B cell (primary cell): ENCODE measurements around the gene TSC22D1. TPM values are rescaled to one million over a fixed set of nuclear protein-coding genes. Genes with fewer than 3 reads are reported as not detected.

Experiments used
- ATAC-seq: fragments of 200-7000 bp; cut with Tn5 transposase; one replicate; pipeline ENCODE4 v1.10.0; 2021; ENCODE audit warnings: low read depth, mild to moderate bottlenecking, moderate number of reproducible peaks, moderate library complexity
- CTCF ChIA-PET: fragments of 350-600 bp; sonication (Branson Sonifier 250); formaldehyde crosslinking; loops from one replicate; lab custom pipeline; 2021; ENCODE audit warnings: antibody characterized with exemption, inconsistent platforms; lab: Charles Lee
- POLR2A ChIA-PET: fragments of 350-600 bp; sonication (Branson Sonifier 250); formaldehyde crosslinking; loops from one replicate; lab custom pipeline; 2021; ENCODE audit warnings: antibody characterized with exemption; lab: Charles Lee
- DNase-seq: peaks from one replicate; pipeline ENCODE4 v3.0.0; 2013
- H2AFZ ChIP-seq: 2 replicates; pipeline ENCODE4 v1.6.1; 2012; ENCODE audit warnings: mild to moderate bottlenecking, low read depth, low read length; ENCODE audit not compliant: insufficient read depth, poor library complexity, severe bottlenecking
- H3K27ac ChIP-seq, 2 donors: 1 replicate in 1 of 2; 2 replicates in 1 of 2; pipeline ENCODE4 v1.5.1; 2012 to 2013; ENCODE audit warnings: low read length in 2 of 2, mild to moderate bottlenecking in 2 of 2, moderate library complexity in 1 of 2
- H3K27me3 ChIP-seq, 4 experiments: fragments of 200-600 bp in 1 of 4; sonication (generic) in 1 of 4; replicated peaks in 1 of 4; 1 replicate in 2 of 4; 2 replicates in 2 of 4; pipeline versions ENCODE4 v1.6.1 to v1.7.0; 2013 to 2016; ENCODE audit warnings: low read length in 3 of 4, mild to moderate bottlenecking in 2 of 4, mixed read lengths in 1 of 4, moderate library complexity in 1 of 4; ENCODE audit not compliant: insufficient read depth in 4 of 4, control insufficient read depth in 3 of 4; ENCODE audit errors: control extremely low read depth in 1 of 4
- H3K36me3 ChIP-seq, 2 experiments: replicated peaks in 1 of 2; 1 replicate in 1 of 2; 2 replicates in 1 of 2; pipeline versions ENCODE4 v1.6.1 to v1.7.1; 2013; ENCODE audit warnings: low read length in 1 of 2; ENCODE audit not compliant: insufficient read depth in 2 of 2, control insufficient read depth in 1 of 2; ENCODE audit errors: control extremely low read depth in 1 of 2, extremely low read depth in 1 of 2
- H3K4me1 ChIP-seq, 2 donors: fragments of 200-600 bp in 1 of 2; sonication (generic) in 1 of 2; 1 replicate in 1 of 2; 2 replicates in 1 of 2; pipeline versions ENCODE4 v1.5.1 to v1.6.1; 2013 to 2017; ENCODE audit warnings: low read length in 2 of 2; ENCODE audit not compliant: control insufficient read depth in 2 of 2, insufficient read depth in 2 of 2
- H3K4me2 ChIP-seq: replicated peaks from 2 replicates; pipeline ENCODE3; 2012; ENCODE audit warnings: mild to moderate bottlenecking, low read depth, low read length; ENCODE audit not compliant: poor library complexity, severe bottlenecking
- H3K4me3 ChIP-seq, 5 experiments: fragments of 200-600 bp in 1 of 5; sonication (generic) in 1 of 5; 1 replicate in 3 of 5; 2 replicates in 2 of 5; pipeline versions ENCODE4 v1.5.1 to v1.7.0; 2011 to 2016; ENCODE audit warnings: low read length in 4 of 5, mild to moderate bottlenecking in 4 of 5, low read depth in 2 of 5, control low read depth in 1 of 5, moderate library complexity in 1 of 5; ENCODE audit not compliant: insufficient read depth in 1 of 5; ENCODE audit errors: control extremely low read depth in 1 of 5, extremely low read depth in 1 of 5
- H3K79me2 ChIP-seq: fragments of 200-600 bp; sonication (generic); one replicate; pipeline ENCODE4 v1.6.0; 2016; ENCODE audit warnings: low read length; ENCODE audit not compliant: control insufficient read depth, insufficient read depth
- H3K9ac ChIP-seq: fragments of 200-600 bp; sonication (generic); 2 replicates; pipeline ENCODE4 v1.6.1; 2017; ENCODE audit warnings: mild to moderate bottlenecking, low read length, moderate library complexity
- H3K9me3 ChIP-seq, 3 donors: one replicate each; pipeline versions ENCODE4 v1.6.1 to v1.7.1; 2013; ENCODE audit warnings: low read length in 2 of 3; ENCODE audit not compliant: control insufficient read depth in 2 of 3, insufficient read depth in 1 of 3; ENCODE audit errors: control extremely low read depth in 1 of 3
- H4K20me1 ChIP-seq: 2 replicates; pipeline ENCODE4 v1.6.0; 2012; ENCODE audit warnings: mild to moderate bottlenecking, low read length; ENCODE audit not compliant: insufficient read depth, control insufficient read depth, poor library complexity, severe bottlenecking
- H3K27ac Mint-ChIP-seq: one replicate; pipeline ENCODE4 v1.8.0; 2021; ENCODE audit warnings: mixed read lengths
- H3K27me3 Mint-ChIP-seq: one replicate; pipeline ENCODE4 v1.8.0; 2021; ENCODE audit warnings: mixed read lengths
- H3K4me1 Mint-ChIP-seq: one replicate; pipeline ENCODE4 v1.8.0; 2021; ENCODE audit warnings: mixed read lengths
- H3K4me3 Mint-ChIP-seq: one replicate; pipeline ENCODE4 v1.8.0; 2021; ENCODE audit warnings: mixed read lengths
- H3K9me3 Mint-ChIP-seq: one replicate; pipeline ENCODE4 v1.8.0; 2022; ENCODE audit warnings: mixed read lengths; ENCODE audit not compliant: insufficient read depth
- CTCF ChIP-seq: fragments of 200-600 bp; IDR thresholded peaks from one replicate; pipeline ENCODE4 v1.8.0; 2022; ENCODE audit warnings: antibody characterized with exemption, mild to moderate bottlenecking
- EZH2 ChIP-seq: IDR thresholded peaks from 2 replicates; pipeline ENCODE4 v1.6.1; 2012; ENCODE audit warnings: borderline replicate concordance, low read depth, mild to moderate bottlenecking, moderate library complexity, low read length; ENCODE audit not compliant: insufficient read depth, poor library complexity, severe bottlenecking
- WGBS: methylation state at CpG from one replicate; pipeline ENCODE4 v1.1.5; 2013; ENCODE audit warnings: missing lambda C conversion rate; ENCODE audit not compliant: insufficient coverage; 5-methylcytosine and 5-hydroxymethylcytosine counted together
- intact Hi-C: fragments of 100-400 bp; cut with micrococcal nuclease; formaldehyde crosslinking; loops from one replicate; pipeline ENCODE4 v1.10.0; 2022
- polyA plus RNA-seq: library from polyadenylated mRNA; depleted of rRNA; stranded (reverse); fragments of >200 nt; gene quantifications from 2 replicates; pipeline ENCODE4 v1.2.3, GENCODE V29; 2012
- total RNA-seq, 2 donors: library from RNA; stranded (reverse); fragments of 120-200 nt in 1 of 2; gene quantifications; 1 replicate in 1 of 2; 2 replicates in 1 of 2; pipeline versions ENCODE4 v1.2.3 to v1.2.4, GENCODE V29; 2013 to 2022

TSC22D1 gene
- total and polyA plus RNA-seq, 2 donors (not counting 1 experiment from before 2014, with no cell fraction given), result 7.0 to 36.6 TPM

- WGBS, result 50% methylated on average over 10 of the region's 10 CpGs
- no peaks in the 10 kb centered on the region for H3K36me3 ChIP-seq
- H3K9ac ChIP-seq, result no peak overlapping the region
- no peak for DNase-seq
- Mint-ChIP-seq H3K27me3 (peaks cover 7% of the 10 kb centered on the region), H3K9me3 (no peaks in the 10 kb centered on the region), H3K4me3 (no peak overlapping the region), H3K4me1 (peaks cover 16% of the 10 kb centered on the region), H3K27ac (no peak overlapping the region)
- H3K4me1 ChIP-seq, result peaks cover 4 to 9% of the 10 kb centered on the region in 2 donors
- H4K20me1 ChIP-seq, result no peaks in the 10 kb centered on the region
- TF ChIP-seq EZH2 (no peak), CTCF (no peak)
- no peaks in the 10 kb centered on the region for H3K79me2 ChIP-seq
- POLR2A ChIA-PET, result no interaction called here
- no peak overlapping the region for H3K27ac ChIP-seq
- no peaks in the 10 kb centered on the region for H3K27me3 ChIP-seq
- intact Hi-C loops, result no loop called here
- CTCF ChIA-PET, result no interaction called here
- no peak overlapping the region for H3K4me3 ChIP-seq
- no peak for ATAC-seq
- no peak overlapping the region for H3K4me2 ChIP-seq
- H2AFZ ChIP-seq, result no peak overlapping the region
- peaks cover 0 to 3% (median 0%) of the 10 kb centered on the region in 3 donors for H3K9me3 ChIP-seq
These were observed 159.8 kb downstream of the TSC22D1 start for GRCh38 chr13:44416301-44416700.

GRCh38 chr13:44415815-44416214 is 160.3 kb downstream of the TSC22D1 start:
- peaks cover 0 to 3% (median 0%) of the 10 kb centered on the region in 3 donors for H3K9me3 ChIP-seq
- Mint-ChIP-seq H3K9me3 (no peaks in the 10 kb centered on the region), H3K27ac (no peak overlapping the region), H3K27me3 (peaks cover 7% of the 10 kb centered on the region), H3K4me3 (no peak overlapping the region), H3K4me1 (peaks cover 16% of the 10 kb centered on the region)
- no peak overlapping the region for H3K4me2 ChIP-seq
- intact Hi-C loops, result no loop called here
- H2AFZ ChIP-seq, result no peak overlapping the region
- ATAC-seq, result no peak
- ChIA-PET CTCF (no interaction called here), POLR2A (no interaction called here)
- WGBS, result 90% methylated on average over 12 of the region's 15 CpGs
- TF ChIP-seq EZH2 (no peak), CTCF (no peak)
- H4K20me1 ChIP-seq, result no peaks in the 10 kb centered on the region
- no peak for DNase-seq
- no peaks in the 10 kb centered on the region for H3K79me2 ChIP-seq
- no peak overlapping the region for H3K27ac ChIP-seq
- no peaks in the 10 kb centered on the region for H3K27me3 ChIP-seq
- H3K4me1 ChIP-seq, result peaks cover 4 to 9% of the 10 kb centered on the region in 2 donors
- H3K9ac ChIP-seq, result no peak overlapping the region
- H3K4me3 ChIP-seq, result no peak overlapping the region
- no peaks in the 10 kb centered on the region for H3K36me3 ChIP-seq
